H1 (cell line): Measurements from ENCODE around the gene CPZ.

ENCODE experiments used
- BCL11A ChIP-seq, 2 experiments: IDR thresholded peaks; one replicate each; pipeline ENCODE4 v1.6.1; 2011; ENCODE audit warnings: low read depth in 2 of 2, low read length in 2 of 2, mild to moderate bottlenecking in 2 of 2
- EP300 ChIP-seq, 2 experiments: IDR thresholded peaks; 1 replicate in 1 of 2; 2 replicates in 1 of 2; pipeline ENCODE4 v1.6.1; 2011 to 2012; ENCODE audit warnings: low read depth in 2 of 2, low read length in 2 of 2, mild to moderate bottlenecking in 2 of 2, borderline replicate concordance in 1 of 2, inconsistent platforms in 1 of 2, moderate library complexity in 1 of 2
- FOSL1 ChIP-seq: IDR thresholded peaks from 2 replicates; pipeline ENCODE4 v1.6.1; 2011; ENCODE audit warnings: mild to moderate bottlenecking, low read depth, low read length, moderate library complexity; ENCODE audit not compliant: insufficient read depth
- POLR2A ChIP-seq, 2 experiments: IDR thresholded peaks; 1 replicate in 1 of 2; 2 replicates in 1 of 2; pipeline ENCODE4 v1.6.1; 2011; ENCODE audit warnings: low read depth in 2 of 2, low read length in 2 of 2, mild to moderate bottlenecking in 2 of 2; ENCODE audit errors: control extremely low read depth in 1 of 2
- POLR2AphosphoS5 ChIP-seq: IDR thresholded peaks from 2 replicates; pipeline ENCODE4 v1.6.1; 2011; ENCODE audit warnings: low read depth, low read length
- RFX5 ChIP-seq: IDR thresholded peaks from 2 replicates; pipeline ENCODE4 v1.6.1; 2011; ENCODE audit warnings: low read depth, low read length, improper control_type of control experiment, borderline replicate concordance
- RNF2 ChIP-seq: fragments of 200-900, 300-1000 bp; sonication (generic); IDR thresholded peaks from 2 replicates; pipeline ENCODE4 v1.7.1; 2016; ENCODE audit warnings: borderline replicate concordance, low read depth, mild to moderate bottlenecking, antibody characterized with exemption, low read length; ENCODE audit not compliant: poor library complexity, severe bottlenecking; ENCODE audit errors: missing control alignments
- SRF ChIP-seq: IDR thresholded peaks from 2 replicates; pipeline ENCODE4 v1.6.1; 2011; ENCODE audit warnings: mild to moderate bottlenecking, low read depth, low read length, moderate library complexity
- TAF1 ChIP-seq: IDR thresholded peaks from 2 replicates; pipeline ENCODE4 v1.6.1; 2011; ENCODE audit warnings: mild to moderate bottlenecking, low read depth, low read length
- TAF7 ChIP-seq: optimal IDR thresholded peaks from 2 replicates; pipeline ENCODE3; 2011; ENCODE audit warnings: low read depth, mild to moderate bottlenecking, inconsistent platforms, low read length, moderate library complexity, borderline replicate concordance
- TCF12 ChIP-seq: IDR thresholded peaks from 2 replicates; pipeline ENCODE4 v1.6.1; 2011; ENCODE audit warnings: low read depth, mild to moderate bottlenecking, low read length
- ZNF274 ChIP-seq: IDR thresholded peaks from 2 replicates; pipeline ENCODE4 v1.7.0; 2012; ENCODE audit warnings: low read length, borderline replicate concordance; ENCODE audit errors: extremely low read depth
- TF ChIP-seq, protein P1 (sequence below), 3 experiments: IDR thresholded peaks; 1 replicate in 2 of 3; 2 replicates in 1 of 3; pipeline versions ENCODE4 v1.5.1 to v1.6.1; 2011; ENCODE audit warnings: low read length in 3 of 3, mild to moderate bottlenecking in 3 of 3, inconsistent platforms in 2 of 3, low read depth in 1 of 3, moderate library complexity in 1 of 3; ENCODE audit not compliant: insufficient read depth in 1 of 3; ENCODE audit errors: control extremely low read depth in 1 of 3
- TF ChIP-seq, protein P2 (sequence below): IDR thresholded peaks from 2 replicates; pipeline ENCODE4 v1.6.1; 2012; ENCODE audit warnings: inconsistent platforms

DNA sequence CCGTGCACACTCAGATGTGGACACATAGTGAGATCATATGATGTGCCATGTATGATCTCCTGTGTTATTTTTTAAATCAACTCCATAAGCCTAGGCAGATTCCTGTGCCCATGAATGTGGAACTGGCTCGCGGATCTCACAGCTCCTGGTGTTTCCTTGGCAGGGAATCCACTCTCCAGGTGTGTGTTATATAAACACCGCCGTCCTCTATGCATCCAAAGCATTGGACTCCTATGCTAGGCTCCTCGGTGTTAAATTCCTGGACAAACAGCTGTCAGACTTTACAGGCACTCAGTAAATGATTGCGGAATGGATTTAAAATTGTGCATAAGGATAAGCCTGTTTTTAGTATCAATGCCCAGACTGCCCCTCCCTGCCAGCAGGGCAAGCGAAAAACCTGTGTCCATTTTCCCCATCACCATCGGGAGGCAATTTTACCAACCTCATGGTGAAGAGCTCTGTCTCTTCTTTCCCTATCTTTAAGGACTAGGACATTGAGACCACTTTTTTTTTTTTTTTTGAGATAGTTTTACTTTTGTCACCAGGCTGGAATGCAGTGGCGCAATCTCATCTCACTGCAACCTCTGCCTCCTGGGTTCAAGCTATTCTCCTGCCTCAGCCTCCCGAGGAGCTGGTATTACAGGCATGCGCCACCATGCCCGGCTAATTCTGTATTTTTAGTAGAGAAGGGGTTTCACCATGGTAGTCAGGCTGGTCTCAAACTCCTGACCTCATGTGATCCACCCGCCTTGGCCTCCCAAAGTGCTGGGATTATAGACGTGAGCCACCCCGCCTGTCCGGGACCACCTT is 36.0 kb upstream of the CPZ start:
- TF ChIP-seq, protein P1, sequence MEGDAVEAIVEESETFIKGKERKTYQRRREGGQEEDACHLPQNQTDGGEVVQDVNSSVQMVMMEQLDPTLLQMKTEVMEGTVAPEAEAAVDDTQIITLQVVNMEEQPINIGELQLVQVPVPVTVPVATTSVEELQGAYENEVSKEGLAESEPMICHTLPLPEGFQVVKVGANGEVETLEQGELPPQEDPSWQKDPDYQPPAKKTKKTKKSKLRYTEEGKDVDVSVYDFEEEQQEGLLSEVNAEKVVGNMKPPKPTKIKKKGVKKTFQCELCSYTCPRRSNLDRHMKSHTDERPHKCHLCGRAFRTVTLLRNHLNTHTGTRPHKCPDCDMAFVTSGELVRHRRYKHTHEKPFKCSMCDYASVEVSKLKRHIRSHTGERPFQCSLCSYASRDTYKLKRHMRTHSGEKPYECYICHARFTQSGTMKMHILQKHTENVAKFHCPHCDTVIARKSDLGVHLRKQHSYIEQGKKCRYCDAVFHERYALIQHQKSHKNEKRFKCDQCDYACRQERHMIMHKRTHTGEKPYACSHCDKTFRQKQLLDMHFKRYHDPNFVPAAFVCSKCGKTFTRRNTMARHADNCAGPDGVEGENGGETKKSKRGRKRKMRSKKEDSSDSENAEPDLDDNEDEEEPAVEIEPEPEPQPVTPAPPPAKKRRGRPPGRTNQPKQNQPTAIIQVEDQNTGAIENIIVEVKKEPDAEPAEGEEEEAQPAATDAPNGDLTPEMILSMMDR (IDR thresholded peaks at IDR 0.05; ENCODE audit: control extremely low read depth in 1 of 3, insufficient read depth in 1 of 3, low read depth in 1 of 3, low read length in 3 of 3): no peak
- TF ChIP-seq, protein P2, sequence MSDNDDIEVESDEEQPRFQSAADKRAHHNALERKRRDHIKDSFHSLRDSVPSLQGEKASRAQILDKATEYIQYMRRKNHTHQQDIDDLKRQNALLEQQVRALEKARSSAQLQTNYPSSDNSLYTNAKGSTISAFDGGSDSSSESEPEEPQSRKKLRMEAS: no peak
- TF ChIP-seq ZNF274 (no peak), POLR2A (IDR thresholded peaks at IDR 0.05; ENCODE audit: control extremely low read depth in 1 of 2, low read depth in 2 of 2, low read length in 2 of 2) (no peak), TAF1 (no peak), TCF12 (no peak), TAF7 (no peak), EP300 (IDR thresholded peaks at IDR 0.05; ENCODE audit: borderline replicate concordance in 1 of 2, low read depth in 2 of 2, low read length in 2 of 2) (no peak), RFX5 (no peak), BCL11A (IDR thresholded peaks at IDR 0.05; ENCODE audit: low read depth in 2 of 2, low read length in 2 of 2) (no peak), SRF (no peak), FOSL1 (no peak), RNF2 (no peak), POLR2AphosphoS5 (no peak)
